ENCODE results near the gene UVRAG. TPM values are rescaled to one million over a fixed set of nuclear protein-coding genes. Genes with fewer than 3 reads are reported as not detected.

Gene UVRAG
- total RNA-seq, 1 donor from 2014 or later, result 103 TPM

GRCh38 chr11:76159983-76160661, 345.1 kb downstream of the UVRAG start:
- CTCF ChIA-PET, result no interaction called here
- intact Hi-C loops (cut with micrococcal nuclease), result no loop called here
- Mint-ChIP-seq H3K27ac (no peak overlapping the region), H3K4me3 (no peak overlapping the region), H3K9me3 (no peaks in the 10 kb centered on the region), H3K36me3 (ENCODE audit: low read depth) (no peaks in the 10 kb centered on the region), H3K27me3 (peaks cover 2% of the 10 kb centered on the region), H3K4me1 (no peaks in the 10 kb centered on the region)
- ATAC-seq (ENCODE audit: low read depth) (no peak), DNase-seq (no peak)
- POLR2A ChIA-PET, result no interaction called here
- TF ChIP-seq, protein P1, sequence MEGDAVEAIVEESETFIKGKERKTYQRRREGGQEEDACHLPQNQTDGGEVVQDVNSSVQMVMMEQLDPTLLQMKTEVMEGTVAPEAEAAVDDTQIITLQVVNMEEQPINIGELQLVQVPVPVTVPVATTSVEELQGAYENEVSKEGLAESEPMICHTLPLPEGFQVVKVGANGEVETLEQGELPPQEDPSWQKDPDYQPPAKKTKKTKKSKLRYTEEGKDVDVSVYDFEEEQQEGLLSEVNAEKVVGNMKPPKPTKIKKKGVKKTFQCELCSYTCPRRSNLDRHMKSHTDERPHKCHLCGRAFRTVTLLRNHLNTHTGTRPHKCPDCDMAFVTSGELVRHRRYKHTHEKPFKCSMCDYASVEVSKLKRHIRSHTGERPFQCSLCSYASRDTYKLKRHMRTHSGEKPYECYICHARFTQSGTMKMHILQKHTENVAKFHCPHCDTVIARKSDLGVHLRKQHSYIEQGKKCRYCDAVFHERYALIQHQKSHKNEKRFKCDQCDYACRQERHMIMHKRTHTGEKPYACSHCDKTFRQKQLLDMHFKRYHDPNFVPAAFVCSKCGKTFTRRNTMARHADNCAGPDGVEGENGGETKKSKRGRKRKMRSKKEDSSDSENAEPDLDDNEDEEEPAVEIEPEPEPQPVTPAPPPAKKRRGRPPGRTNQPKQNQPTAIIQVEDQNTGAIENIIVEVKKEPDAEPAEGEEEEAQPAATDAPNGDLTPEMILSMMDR (IDR thresholded peaks at IDR 0.05), result no peak

- no peak overlapping the region for H3K27ac Mint-ChIP-seq
- peaks cover 2% of the 10 kb centered on the region for H3K27me3 Mint-ChIP-seq
- ChIA-PET POLR2A (no interaction called here), CTCF (no interaction called here)
- no peak overlapping the region for H3K4me3 Mint-ChIP-seq
- ATAC-seq (ENCODE audit: low read depth) (no peak), DNase-seq (no peak)
- TF ChIP-seq, protein P1 (IDR thresholded peaks at IDR 0.05), result no peak
- no peaks in the 10 kb centered on the region for H3K4me1 Mint-ChIP-seq
- intact Hi-C loops (cut with micrococcal nuclease), result no loop called here
- no peaks in the 10 kb centered on the region for H3K9me3 Mint-ChIP-seq
- H3K36me3 Mint-ChIP-seq (ENCODE audit: low read depth), result no peaks in the 10 kb centered on the region
These were observed 345.8 kb downstream of the UVRAG start for GRCh38 chr11:76160856-76161255.

DNA sequence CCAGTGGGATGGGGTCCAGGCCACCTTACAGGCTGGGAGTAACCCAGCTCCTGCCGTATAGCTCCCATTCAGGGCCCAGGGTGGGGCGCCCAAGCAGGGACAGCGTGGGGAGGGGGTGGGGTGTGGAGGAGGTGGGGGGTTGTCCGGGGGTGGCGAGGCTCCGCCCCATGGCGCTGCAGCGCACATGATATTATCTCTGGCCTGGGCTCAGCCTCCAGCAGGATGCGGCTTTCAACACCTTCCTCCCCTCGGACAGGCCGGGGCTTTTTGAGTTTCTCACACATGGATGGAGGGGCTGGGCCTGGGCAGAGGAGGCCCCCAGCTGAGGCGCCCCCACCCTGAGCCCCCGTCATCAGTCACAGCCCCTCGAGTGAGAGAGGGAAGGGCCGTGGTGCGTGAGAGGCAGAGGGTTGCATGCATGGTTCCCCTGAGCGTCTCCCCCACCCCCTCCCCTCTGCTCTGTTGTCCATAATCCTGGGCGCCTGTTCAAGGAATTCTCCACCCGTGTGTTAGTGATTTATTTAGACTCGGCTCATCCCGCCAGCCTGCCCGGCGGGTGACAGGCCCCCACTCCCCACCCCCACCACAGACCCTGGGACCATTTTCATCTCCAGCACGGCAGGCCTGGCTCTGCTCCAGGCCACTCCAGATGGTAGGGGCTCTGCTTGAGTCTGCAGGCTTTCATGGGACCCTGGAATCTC, 346.4 kb downstream of the UVRAG start:
- H3K9me3 Mint-ChIP-seq, result no peaks in the 10 kb centered on the region
- no peak overlapping the region for H3K27ac Mint-ChIP-seq
- H3K4me3 Mint-ChIP-seq, result no peak overlapping the region
- TF ChIP-seq, protein P1 (IDR thresholded peaks at IDR 0.05), result no peak
- intact Hi-C loops (cut with micrococcal nuclease), result no loop called here
- ChIA-PET POLR2A (no interaction called here), CTCF (no interaction called here)
- H3K27me3 Mint-ChIP-seq, result peaks cover 2% of the 10 kb centered on the region
- no peaks in the 10 kb centered on the region for H3K4me1 Mint-ChIP-seq
- ATAC-seq (ENCODE audit: low read depth) (no peak), DNase-seq (no peak)
- H3K36me3 Mint-ChIP-seq (ENCODE audit: low read depth), result no peaks in the 10 kb centered on the region

GRCh38 chr11:76162336-76163288, 347.6 kb downstream of the UVRAG start:
- TF ChIP-seq, protein P1 (IDR thresholded peaks at IDR 0.05), result no peak
- intact Hi-C loops (cut with micrococcal nuclease), result no loop called here

More at GRCh38 chr11:76162336-76163288, 347.6 kb downstream of the UVRAG start:
- ChIA-PET CTCF (no interaction called here), POLR2A (no interaction called here)
- Mint-ChIP-seq H3K27ac (no peak overlapping the region), H3K36me3 (ENCODE audit: low read depth) (no peaks in the 10 kb centered on the region), H3K4me3 (no peak overlapping the region), H3K9me3 (no peaks in the 10 kb centered on the region), H3K27me3 (peaks cover 2% of the 10 kb centered on the region), H3K4me1 (no peaks in the 10 kb centered on the region)
- no peak for DNase-seq
- ATAC-seq (ENCODE audit: low read depth), result no peak
